GM12891 (cell line): Measurements from ENCODE around the gene BANK1.

ENCODE experiments used
- DNase-seq: peaks from one replicate; pipeline ENCODE4 v3.0.0; 2011; ENCODE audit warnings: low spot score; ENCODE audit not compliant: insufficient read length
- FAIRE-seq: peaks from 2 replicates; lab custom pipeline; 2011; peaks lifted over from hg19 to GRCh38; lab: Jason Lieb, UNC
- PAX5 ChIP-seq: IDR thresholded peaks from 2 replicates; pipeline ENCODE4 v1.6.1; 2011; ENCODE audit warnings: low read length, moderate library complexity, mild to moderate bottlenecking; ENCODE audit not compliant: insufficient read depth, severe bottlenecking
- POLR2A ChIP-seq: IDR thresholded peaks from 2 replicates; pipeline ENCODE4 v1.6.1; 2011; ENCODE audit warnings: low read depth, low read length, control low read depth
- POLR2AphosphoS5 ChIP-seq: IDR thresholded peaks from 2 replicates; pipeline ENCODE4 v1.6.1; 2011; ENCODE audit warnings: low read depth, low read length, control low read depth
- POU2F2 ChIP-seq: IDR thresholded peaks from 2 replicates; pipeline ENCODE4 v1.6.1; 2011; ENCODE audit warnings: low read depth, mild to moderate bottlenecking, control low read depth, low read length, moderate library complexity
- SPI1 ChIP-seq: IDR thresholded peaks from 2 replicates; pipeline ENCODE4 v1.6.1; 2011; ENCODE audit warnings: low read depth, low read length, control low read depth
- TAF1 ChIP-seq: IDR thresholded peaks from 2 replicates; pipeline ENCODE4 v1.6.1; 2011; ENCODE audit warnings: low read depth, low read length, control low read depth

BANK1 gene

DNA sequence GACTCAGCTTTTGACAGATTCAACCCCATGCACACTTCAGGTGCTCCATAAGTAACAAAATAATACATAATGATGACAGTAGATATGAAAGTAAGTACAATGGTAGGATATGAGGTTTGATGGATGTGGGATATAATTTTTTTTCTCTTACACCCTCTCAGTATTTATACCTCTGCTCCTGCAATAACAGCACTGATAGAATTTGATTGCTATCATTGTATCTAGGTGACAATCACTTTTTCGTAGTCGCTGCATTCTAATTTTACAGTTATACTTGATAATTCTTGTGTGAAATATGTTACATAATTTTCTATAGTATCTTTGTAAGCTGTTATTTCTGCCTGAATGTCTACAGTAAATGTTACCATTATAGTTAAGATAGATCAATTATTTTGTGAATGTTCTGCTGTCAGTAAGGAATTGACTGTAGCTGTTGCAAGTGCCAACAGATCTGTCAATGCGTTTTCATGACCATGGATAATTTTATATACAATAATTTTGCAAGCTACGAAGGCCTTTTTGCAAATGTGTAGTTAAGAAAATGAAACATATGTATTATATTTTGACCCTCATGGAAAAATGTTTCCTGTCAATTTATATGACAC is 128.9 kb downstream of the BANK1 start:
- FAIRE-seq (no peak), DNase-seq (no peak)
- no peak for TF ChIP-seq POLR2A
- TF ChIP-seq POLR2AphosphoS5, result no peak
- no peak for TF ChIP-seq POU2F2
- no peak for TF ChIP-seq SPI1
- TF ChIP-seq TAF1, result no peak
- TF ChIP-seq PAX5, result no peak

DNA sequence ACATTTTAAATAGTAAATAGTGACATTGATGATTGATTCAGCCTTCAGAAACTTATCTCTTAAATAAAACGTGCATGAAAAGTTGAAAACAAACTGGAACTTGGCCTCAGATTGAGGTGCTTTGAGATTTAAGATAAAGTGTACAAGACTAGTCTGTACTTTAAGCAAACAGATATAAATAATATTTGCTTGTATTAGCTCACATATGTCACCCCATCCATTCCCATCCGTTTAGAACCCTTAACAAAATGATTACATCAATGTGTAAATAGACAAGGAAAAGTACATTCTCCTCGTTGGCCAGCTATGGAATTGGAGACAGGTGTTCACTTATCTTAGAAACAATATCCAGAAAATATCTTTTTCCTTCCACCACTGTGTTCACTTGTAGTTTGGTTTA is 130.8 kb downstream of the BANK1 start:
- FAIRE-seq (no peak), DNase-seq (no peak)
- no peak for TF ChIP-seq TAF1
- no peak for TF ChIP-seq POU2F2
- TF ChIP-seq POLR2AphosphoS5, result no peak
- no peak for TF ChIP-seq POLR2A
- no peak for TF ChIP-seq PAX5
- no peak for TF ChIP-seq SPI1

DNA sequence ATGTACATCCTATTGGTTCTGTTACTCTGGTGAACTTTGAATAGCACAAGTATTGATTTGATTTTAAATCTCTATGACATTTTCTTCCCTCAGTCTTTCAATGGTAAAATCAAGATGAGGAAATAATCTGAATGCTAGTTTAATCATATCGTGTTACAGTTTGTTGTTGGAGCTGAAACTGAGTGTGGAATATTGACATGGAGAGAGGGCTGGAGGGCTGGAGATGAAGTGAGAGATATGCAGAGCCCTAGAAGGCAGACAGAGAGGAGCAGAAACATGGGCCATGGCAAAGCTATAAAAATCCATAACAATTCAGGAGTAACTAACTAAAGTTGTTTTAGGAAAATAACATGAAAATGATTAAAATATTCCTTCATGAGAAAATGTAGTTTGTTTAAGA is 141.1 kb downstream of the BANK1 start:
- DNase-seq, result no peak
- FAIRE-seq, result no peak
- TF ChIP-seq POU2F2 (no peak), POLR2A (no peak), PAX5 (no peak), POLR2AphosphoS5 (no peak), TAF1 (no peak), SPI1 (no peak)

DNA sequence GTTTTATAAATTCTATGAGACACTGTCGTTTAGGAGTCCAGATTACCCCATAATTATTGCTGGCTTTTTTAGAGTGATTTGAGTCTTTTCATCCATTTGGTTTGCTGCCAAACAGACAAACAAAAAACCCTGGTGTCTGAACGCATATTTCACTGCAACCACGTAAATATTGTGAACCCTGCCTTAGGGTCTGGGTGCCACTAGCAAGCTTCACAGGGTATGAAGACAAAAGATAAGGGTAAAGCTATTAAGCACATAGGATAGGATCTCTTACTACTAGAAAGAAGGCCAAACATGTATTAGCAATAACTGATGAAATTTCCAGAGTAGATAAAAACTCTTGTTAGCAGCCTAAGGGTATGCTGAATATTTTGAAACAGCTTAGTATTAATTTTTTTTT is 143.3 kb downstream of the BANK1 start:
- no peak for FAIRE-seq
- DNase-seq, result no peak
- no peak for TF ChIP-seq POU2F2
- no peak for TF ChIP-seq SPI1
- TF ChIP-seq POLR2AphosphoS5, result no peak
- no peak for TF ChIP-seq PAX5
- TF ChIP-seq TAF1, result no peak

DNA sequence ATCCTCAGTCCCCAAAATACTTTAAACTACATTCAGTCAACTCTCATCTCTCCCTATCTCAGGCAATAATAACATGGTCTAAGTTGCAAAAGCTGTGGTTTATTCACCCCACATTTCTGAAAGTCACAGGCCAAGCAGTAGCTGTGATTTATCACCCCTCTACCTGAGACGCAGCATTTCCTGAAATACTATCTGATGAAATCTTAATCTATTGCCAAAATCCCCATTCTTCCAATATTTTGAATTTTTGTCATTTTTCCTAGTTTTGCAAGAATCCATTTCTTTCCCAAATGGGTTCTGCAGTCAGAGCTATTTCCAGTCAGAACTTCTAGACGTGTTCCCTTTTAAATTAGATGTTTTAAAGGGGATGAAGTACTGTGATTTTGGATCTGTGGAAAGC is 148.3 kb downstream of the BANK1 start:
- FAIRE-seq (no peak), DNase-seq (no peak)
- TF ChIP-seq POU2F2 (no peak), SPI1 (no peak), PAX5 (no peak)

DNA sequence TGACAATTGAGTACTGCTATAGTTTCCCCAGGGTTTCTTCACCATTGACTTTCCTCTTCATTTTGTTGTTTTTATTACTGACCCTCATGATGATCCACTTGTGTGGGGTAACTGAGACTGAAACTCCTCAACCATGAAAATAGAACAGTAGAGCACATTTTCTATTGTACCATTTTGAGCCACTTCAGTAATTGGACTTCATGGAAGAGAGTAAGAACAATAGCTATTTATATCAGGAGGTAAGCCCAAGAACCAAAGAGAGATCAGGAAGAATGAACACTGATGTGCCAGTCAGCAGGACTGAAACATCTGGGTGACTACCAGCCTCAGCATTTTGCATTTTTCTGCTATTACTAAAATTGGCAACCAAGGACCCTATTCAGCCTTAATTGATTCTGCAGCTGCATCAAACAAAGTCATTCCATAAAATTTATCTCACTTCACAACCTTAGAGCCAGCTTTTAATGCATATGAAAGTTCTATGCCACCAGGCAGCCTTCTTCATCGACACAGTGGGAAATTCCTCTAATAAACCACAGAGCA is 151.4 kb downstream of the BANK1 start:
- TF ChIP-seq SPI1 (no peak), POLR2AphosphoS5 (no peak), POLR2A (no peak), PAX5 (no peak), POU2F2 (no peak), TAF1 (no peak)
- FAIRE-seq (no peak), DNase-seq (no peak)

DNA sequence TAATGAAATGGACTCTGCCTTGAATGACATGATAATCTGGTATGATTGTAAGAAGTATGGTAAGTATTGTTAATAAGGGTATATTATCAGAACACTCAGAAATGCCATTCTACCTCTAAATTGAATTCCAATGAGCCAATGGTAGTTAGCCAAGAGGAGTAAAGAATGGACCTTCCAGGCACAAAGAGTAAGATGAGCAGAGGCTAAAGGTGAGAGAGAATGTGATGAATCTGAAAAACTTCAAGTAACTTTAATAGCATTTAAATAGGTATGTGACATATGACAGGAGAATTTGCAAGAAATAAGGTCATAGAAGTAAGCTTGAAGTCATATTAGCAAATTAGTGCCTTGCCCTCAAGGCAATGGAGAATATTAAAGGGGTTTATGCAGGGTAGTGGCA is 152.4 kb downstream of the BANK1 start:
- FAIRE-seq (no peak), DNase-seq (no peak)
- TF ChIP-seq PAX5 (no peak), POLR2A (no peak), TAF1 (no peak), POU2F2 (no peak), SPI1 (no peak)

DNA sequence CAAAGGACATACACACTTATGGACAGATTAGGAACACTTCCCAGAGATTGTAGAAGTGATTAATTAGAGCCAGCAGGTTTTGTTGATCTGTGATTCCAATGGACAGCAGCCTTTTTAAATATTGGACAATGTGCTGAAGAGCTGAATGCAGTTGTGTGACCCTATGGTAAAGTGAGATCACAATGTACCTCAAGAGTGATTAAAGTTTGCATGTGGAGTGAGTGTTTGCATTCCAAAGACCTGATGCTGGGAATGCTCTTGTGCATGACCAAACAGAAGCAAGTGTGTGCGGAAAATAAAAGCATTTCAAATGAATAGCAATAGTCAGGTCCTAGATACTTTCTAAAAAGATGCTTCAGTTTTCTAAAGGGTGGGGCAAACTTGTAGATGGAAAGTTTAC is 154.1 kb downstream of the BANK1 start:
- DNase-seq (no peak), FAIRE-seq (no peak)
- TF ChIP-seq POU2F2 (no peak), TAF1 (no peak), SPI1 (no peak), PAX5 (no peak), POLR2A (no peak), POLR2AphosphoS5 (no peak)

DNA sequence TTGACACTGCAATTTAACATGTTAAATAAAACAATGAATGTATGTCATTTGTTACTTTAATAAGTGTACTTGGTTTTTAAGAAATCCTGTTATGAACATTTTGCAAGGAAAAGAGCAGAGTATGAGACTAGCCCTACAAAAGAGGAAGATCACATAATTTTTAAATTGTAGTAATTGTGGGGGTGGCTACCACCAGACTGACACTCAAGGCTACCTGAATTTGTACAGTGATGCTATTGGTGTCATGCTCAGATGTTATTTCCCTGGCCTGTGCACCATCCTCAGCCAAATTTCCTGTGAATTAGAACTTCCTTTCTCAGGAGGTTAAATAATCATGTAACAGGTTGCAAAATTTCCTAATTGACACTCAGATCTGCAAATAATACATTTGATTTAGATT is 157.5 kb downstream of the BANK1 start:
- FAIRE-seq (no peak), DNase-seq (no peak)
- no peak for TF ChIP-seq SPI1
- TF ChIP-seq POLR2AphosphoS5, result no peak
- TF ChIP-seq TAF1, result no peak
- no peak for TF ChIP-seq POLR2A
- TF ChIP-seq POU2F2, result no peak
- no peak for TF ChIP-seq PAX5

DNA sequence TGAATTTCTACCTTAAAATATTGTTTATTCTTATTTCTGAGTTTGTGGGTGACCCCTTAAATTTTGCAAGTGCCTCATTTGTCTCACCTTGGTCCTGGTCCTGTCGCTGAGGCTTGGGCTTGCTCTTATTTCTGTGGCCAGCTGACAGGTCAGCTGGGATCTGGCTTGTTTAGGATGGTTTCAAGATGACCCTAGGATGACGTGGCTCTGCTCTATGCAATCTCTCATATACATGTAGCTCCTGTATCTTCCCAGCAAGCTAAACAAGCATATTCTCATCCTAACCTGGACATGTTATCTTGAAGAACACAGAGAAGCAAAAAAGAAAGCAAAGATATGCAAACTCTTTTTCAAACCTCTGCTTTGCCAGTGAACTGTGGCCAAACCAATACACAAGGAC is 158.4 kb downstream of the BANK1 start:
- DNase-seq (no peak), FAIRE-seq (no peak)
- no peak for TF ChIP-seq POLR2A
- no peak for TF ChIP-seq TAF1
- no peak for TF ChIP-seq POLR2AphosphoS5
- TF ChIP-seq PAX5, result no peak
- TF ChIP-seq POU2F2, result no peak
- TF ChIP-seq SPI1, result no peak
